SK-MEL-5 (cell line): ENCODE measurements around the gene MAD1L1. TPM values are rescaled to one million over a fixed set of nuclear protein-coding genes. Genes with fewer than 3 reads are reported as not detected.
A peak's percentile ranks its signal among the peaks of the same experiment; 100 is the strongest.
"Not testable (repeated sequence)": the region's sequence is repeated elsewhere in the genome, so short reads cannot be mapped to it uniquely, and the experiment has no call there.

ENCODE experiments used
- DNase-seq: peaks from one replicate; pipeline ENCODE4 v3.0.0-alpha.2; 2016; ENCODE audit warnings: low read depth, low spot score
- in situ Hi-C: cut with HindIII; loops from 2 replicates; pipeline ENCODE4 v1.10.0; 2016; ENCODE audit warnings: low sequenced_read_pairs, high pct_unique_total_duplicates, low pct_unique_long_range_greater_than_20kb
- total RNA-seq: library from RNA; depleted of rRNA; stranded (reverse); fragments of >200 nt; shearing (Covaris generic); gene quantifications from 2 replicates; pipeline ENCODE4 v1.2.3, GENCODE V29; 2014

MAD1L1 gene
- total RNA-seq, 1 experiment from 2014 or later = 204 TPM

GRCh38 chr7:1815551-1816281, 417.0 kb downstream of the MAD1L1 start:
- in situ Hi-C loops, DNase-seq: not testable (repeated sequence)

GRCh38 chr7:1815051-1815481, 417.7 kb downstream of the MAD1L1 start:
- no peak for DNase-seq
- in situ Hi-C loops = no loop called here

GRCh38 chr7:1814089-1814811, 418.5 kb downstream of the MAD1L1 start:
- no peak for DNase-seq
- in situ Hi-C loops = no loop called here

GRCh38 chr7:1813394-1814088, 419.2 kb downstream of the MAD1L1 start:
- DNase-seq = no peak
- in situ Hi-C loops = no loop called here

- DNase-seq = peak; percentile 28
- in situ Hi-C loops = no loop called here
These were observed 420.0 kb downstream of the MAD1L1 start for GRCh38 chr7:1812509-1813393.

GRCh38 chr7:1811850-1812508, 420.8 kb downstream of the MAD1L1 start:
- in situ Hi-C loops = no loop called here
- DNase-seq = no peak

- in situ Hi-C loops = no loop called here
- DNase-seq = no peak
These were observed 421.5 kb downstream of the MAD1L1 start for GRCh38 chr7:1810961-1811849.

- in situ Hi-C loops = no loop called here
- DNase-seq = no peak
These were observed 422.2 kb downstream of the MAD1L1 start for GRCh38 chr7:1810521-1810920.

GRCh38 chr7:1809601-1810258, 423.0 kb downstream of the MAD1L1 start:
- in situ Hi-C loops = no loop called here
- no peak for DNase-seq

- DNase-seq = no peak
- in situ Hi-C loops = no loop called here
These were observed 423.7 kb downstream of the MAD1L1 start for GRCh38 chr7:1809070-1809469.

- in situ Hi-C loops = no loop called here
- no peak for DNase-seq
These were observed 424.7 kb downstream of the MAD1L1 start for GRCh38 chr7:1807821-1808600.

GRCh38 chr7:1806354-1806753, 426.4 kb downstream of the MAD1L1 start:
- DNase-seq = no peak
- in situ Hi-C loops = no loop called here

GRCh38 chr7:1804310-1804709, 428.4 kb downstream of the MAD1L1 start:
- DNase-seq = no peak
- in situ Hi-C loops = no loop called here

GRCh38 chr7:1802899-1803298, 429.8 kb downstream of the MAD1L1 start:
- in situ Hi-C loops = no loop called here

GRCh38 chr7:1800902-1801301, 431.8 kb downstream of the MAD1L1 start:
- no peak for DNase-seq
- in situ Hi-C loops = no loop called here

More at GRCh38 chr7:1802899-1803298, 429.8 kb downstream of the MAD1L1 start:
- no peak for DNase-seq
